Measurements from ENCODE around the gene B9D2. TPM values are rescaled to one million over a fixed set of nuclear protein-coding genes. Genes with fewer than 3 reads are reported as not detected.

The B9D2 gene
- total and polyA plus RNA-seq, 2 experiments from 2014 or later, result 2.7 to 7.4 TPM

DNA sequence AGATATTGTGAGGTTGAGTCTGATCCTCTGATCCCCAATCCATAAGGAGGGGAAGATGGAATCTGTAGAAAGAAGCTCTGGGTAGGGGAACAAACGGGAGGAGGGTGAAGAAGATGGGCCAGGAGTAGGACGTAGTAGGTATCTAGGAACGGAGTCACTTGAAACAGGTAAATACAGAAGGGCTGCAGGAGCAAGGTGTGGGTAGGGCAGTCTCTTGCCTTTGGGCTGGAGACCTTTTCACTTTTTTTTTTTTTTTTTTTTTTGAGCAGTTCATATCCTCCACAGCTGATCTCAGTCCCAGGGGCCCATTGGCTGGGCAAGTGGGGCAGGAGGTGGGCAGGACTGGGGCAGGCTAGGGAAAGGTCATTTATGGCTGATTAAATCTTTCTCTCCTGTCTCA, 35.1 kb upstream of the B9D2 start:
- no peak overlapping the region for H3K27ac ChIP-seq (ENCODE audit: low read depth)
- DNase-seq (ENCODE audit: low spot score) (no peak), ATAC-seq (no peak)
- Mint-ChIP-seq H3K36me3 (ENCODE audit: low read depth) (peaks cover 9% of the 10 kb centered on the region), H3K9me3 (no peaks in the 10 kb centered on the region), H3K27ac (no peak overlapping the region; the same call in 1 of the 2 replicates), H3K4me3 (peak overlapping the region; percentile 98), H3K4me1 (peaks cover 19% of the 10 kb centered on the region), H3K27me3 (ENCODE audit: insufficient read depth, low read depth, poor library complexity) (peaks cover 6% of the 10 kb centered on the region)
- peaks cover 35% of the 10 kb centered on the region for H3K79me2 ChIP-seq (replicated peaks; ENCODE audit: insufficient read depth)
- H3F3A ChIP-seq (replicated peaks; ENCODE audit: low read depth), result no peaks in the 10 kb centered on the region
- no peaks in the 10 kb centered on the region for H3K9me2 ChIP-seq (ENCODE audit: insufficient read depth)
- H2AFZ ChIP-seq, result no peak overlapping the region
- peak overlapping the region; percentile 83; the same call in 1 of the 2 replicates for H3K4me2 ChIP-seq
- H3K4me3 ChIP-seq, result peak overlapping the region; percentile 80; the same call in 1 of the 2 replicates
- peaks cover 3% of the 10 kb centered on the region for H4K20me1 ChIP-seq (replicated peaks; ENCODE audit: insufficient read depth)
- no peaks in the 10 kb centered on the region for H3K36me3 ChIP-seq (ENCODE audit: insufficient read depth)
- peaks cover 12% of the 10 kb centered on the region; the same call in 1 of the 2 replicates for H3K4me1 ChIP-seq (ENCODE audit: insufficient read depth)
- no peaks in the 10 kb centered on the region for H3K27me3 ChIP-seq (ENCODE audit: insufficient read depth)
- TF ChIP-seq CREB1 (CRISPR knock-in tag; IDR thresholded peaks at IDR 0.05; ENCODE audit: low read depth), result no peak
- TF ChIP-seq, protein P1, sequence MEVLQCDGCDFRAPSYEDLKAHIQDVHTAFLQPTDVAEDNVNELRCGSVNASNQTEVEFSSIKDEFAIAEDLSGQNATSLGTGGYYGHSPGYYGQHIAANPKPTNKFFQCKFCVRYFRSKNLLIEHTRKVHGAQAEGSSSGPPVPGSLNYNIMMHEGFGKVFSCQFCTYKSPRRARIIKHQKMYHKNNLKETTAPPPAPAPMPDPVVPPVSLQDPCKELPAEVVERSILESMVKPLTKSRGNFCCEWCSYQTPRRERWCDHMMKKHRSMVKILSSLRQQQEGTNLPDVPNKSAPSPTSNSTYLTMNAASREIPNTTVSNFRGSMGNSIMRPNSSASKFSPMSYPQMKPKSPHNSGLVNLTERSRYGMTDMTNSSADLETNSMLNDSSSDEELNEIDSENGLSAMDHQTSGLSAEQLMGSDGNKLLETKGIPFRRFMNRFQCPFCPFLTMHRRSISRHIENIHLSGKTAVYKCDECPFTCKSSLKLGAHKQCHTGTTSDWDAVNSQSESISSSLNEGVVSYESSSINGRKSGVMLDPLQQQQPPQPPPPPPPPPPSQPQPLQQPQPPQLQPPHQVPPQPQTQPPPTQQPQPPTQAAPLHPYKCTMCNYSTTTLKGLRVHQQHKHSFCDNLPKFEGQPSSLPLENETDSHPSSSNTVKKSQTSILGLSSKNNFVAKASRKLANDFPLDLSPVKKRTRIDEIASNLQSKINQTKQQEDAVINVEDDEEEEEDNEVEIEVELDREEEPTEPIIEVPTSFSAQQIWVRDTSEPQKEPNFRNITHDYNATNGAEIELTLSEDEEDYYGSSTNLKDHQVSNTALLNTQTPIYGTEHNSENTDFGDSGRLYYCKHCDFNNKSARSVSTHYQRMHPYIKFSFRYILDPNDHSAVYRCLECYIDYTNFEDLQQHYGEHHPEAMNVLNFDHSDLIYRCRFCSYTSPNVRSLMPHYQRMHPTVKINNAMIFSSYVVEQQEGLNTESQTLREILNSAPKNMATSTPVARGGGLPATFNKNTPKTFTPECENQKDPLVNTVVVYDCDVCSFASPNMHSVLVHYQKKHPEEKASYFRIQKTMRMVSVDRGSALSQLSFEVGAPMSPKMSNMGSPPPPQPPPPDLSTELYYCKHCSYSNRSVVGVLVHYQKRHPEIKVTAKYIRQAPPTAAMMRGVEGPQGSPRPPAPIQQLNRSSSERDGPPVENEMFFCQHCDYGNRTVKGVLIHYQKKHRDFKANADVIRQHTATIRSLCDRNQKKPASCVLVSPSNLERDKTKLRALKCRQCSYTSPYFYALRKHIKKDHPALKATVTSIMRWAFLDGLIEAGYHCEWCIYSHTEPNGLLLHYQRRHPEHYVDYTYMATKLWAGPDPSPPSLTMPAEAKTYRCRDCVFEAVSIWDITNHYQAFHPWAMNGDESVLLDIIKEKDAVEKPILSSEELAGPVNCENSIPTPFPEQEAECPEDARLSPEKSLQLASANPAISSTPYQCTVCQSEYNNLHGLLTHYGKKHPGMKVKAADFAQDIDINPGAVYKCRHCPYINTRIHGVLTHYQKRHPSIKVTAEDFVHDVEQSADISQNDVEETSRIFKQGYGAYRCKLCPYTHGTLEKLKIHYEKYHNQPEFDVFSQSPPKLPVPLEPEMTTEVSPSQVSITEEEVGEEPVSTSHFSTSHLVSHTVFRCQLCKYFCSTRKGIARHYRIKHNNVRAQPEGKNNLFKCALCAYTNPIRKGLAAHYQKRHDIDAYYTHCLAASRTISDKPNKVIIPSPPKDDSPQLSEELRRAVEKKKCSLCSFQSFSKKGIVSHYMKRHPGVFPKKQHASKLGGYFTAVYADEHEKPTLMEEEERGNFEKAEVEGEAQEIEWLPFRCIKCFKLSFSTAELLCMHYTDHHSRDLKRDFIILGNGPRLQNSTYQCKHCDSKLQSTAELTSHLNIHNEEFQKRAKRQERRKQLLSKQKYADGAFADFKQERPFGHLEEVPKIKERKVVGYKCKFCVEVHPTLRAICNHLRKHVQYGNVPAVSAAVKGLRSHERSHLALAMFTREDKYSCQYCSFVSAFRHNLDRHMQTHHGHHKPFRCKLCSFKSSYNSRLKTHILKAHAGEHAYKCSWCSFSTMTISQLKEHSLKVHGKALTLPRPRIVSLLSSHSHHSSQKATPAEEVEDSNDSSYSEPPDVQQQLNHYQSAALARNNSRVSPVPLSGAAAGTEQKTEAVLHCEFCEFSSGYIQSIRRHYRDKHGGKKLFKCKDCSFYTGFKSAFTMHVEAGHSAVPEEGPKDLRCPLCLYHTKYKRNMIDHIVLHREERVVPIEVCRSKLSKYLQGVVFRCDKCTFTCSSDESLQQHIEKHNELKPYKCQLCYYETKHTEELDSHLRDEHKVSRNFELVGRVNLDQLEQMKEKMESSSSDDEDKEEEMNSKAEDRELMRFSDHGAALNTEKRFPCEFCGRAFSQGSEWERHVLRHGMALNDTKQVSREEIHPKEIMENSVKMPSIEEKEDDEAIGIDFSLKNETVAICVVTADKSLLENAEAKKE (CRISPR knock-in tag; IDR thresholded peaks at IDR 0.05), result no peak
- TF ChIP-seq, protein P2, sequence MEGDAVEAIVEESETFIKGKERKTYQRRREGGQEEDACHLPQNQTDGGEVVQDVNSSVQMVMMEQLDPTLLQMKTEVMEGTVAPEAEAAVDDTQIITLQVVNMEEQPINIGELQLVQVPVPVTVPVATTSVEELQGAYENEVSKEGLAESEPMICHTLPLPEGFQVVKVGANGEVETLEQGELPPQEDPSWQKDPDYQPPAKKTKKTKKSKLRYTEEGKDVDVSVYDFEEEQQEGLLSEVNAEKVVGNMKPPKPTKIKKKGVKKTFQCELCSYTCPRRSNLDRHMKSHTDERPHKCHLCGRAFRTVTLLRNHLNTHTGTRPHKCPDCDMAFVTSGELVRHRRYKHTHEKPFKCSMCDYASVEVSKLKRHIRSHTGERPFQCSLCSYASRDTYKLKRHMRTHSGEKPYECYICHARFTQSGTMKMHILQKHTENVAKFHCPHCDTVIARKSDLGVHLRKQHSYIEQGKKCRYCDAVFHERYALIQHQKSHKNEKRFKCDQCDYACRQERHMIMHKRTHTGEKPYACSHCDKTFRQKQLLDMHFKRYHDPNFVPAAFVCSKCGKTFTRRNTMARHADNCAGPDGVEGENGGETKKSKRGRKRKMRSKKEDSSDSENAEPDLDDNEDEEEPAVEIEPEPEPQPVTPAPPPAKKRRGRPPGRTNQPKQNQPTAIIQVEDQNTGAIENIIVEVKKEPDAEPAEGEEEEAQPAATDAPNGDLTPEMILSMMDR (conservative IDR thresholded peaks at IDR 0.05; ENCODE audit: low read depth in 2 of 2), result no peak
- no peak for TF ChIP-seq ZNF114 (CRISPR knock-in tag; IDR thresholded peaks at IDR 0.05)
- TF ChIP-seq JUNB (IDR thresholded peaks at IDR 0.05; ENCODE audit: unreplicated experiment), result no peak
- no peak for TF ChIP-seq ZNF331 (CRISPR knock-in tag; IDR thresholded peaks at IDR 0.05; ENCODE audit: low read depth)
- TF ChIP-seq, protein P3, sequence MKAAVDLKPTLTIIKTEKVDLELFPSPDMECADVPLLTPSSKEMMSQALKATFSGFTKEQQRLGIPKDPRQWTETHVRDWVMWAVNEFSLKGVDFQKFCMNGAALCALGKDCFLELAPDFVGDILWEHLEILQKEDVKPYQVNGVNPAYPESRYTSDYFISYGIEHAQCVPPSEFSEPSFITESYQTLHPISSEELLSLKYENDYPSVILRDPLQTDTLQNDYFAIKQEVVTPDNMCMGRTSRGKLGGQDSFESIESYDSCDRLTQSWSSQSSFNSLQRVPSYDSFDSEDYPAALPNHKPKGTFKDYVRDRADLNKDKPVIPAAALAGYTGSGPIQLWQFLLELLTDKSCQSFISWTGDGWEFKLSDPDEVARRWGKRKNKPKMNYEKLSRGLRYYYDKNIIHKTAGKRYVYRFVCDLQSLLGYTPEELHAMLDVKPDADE (IDR thresholded peaks at IDR 0.05), result no peak
- TF ChIP-seq, protein P4, sequence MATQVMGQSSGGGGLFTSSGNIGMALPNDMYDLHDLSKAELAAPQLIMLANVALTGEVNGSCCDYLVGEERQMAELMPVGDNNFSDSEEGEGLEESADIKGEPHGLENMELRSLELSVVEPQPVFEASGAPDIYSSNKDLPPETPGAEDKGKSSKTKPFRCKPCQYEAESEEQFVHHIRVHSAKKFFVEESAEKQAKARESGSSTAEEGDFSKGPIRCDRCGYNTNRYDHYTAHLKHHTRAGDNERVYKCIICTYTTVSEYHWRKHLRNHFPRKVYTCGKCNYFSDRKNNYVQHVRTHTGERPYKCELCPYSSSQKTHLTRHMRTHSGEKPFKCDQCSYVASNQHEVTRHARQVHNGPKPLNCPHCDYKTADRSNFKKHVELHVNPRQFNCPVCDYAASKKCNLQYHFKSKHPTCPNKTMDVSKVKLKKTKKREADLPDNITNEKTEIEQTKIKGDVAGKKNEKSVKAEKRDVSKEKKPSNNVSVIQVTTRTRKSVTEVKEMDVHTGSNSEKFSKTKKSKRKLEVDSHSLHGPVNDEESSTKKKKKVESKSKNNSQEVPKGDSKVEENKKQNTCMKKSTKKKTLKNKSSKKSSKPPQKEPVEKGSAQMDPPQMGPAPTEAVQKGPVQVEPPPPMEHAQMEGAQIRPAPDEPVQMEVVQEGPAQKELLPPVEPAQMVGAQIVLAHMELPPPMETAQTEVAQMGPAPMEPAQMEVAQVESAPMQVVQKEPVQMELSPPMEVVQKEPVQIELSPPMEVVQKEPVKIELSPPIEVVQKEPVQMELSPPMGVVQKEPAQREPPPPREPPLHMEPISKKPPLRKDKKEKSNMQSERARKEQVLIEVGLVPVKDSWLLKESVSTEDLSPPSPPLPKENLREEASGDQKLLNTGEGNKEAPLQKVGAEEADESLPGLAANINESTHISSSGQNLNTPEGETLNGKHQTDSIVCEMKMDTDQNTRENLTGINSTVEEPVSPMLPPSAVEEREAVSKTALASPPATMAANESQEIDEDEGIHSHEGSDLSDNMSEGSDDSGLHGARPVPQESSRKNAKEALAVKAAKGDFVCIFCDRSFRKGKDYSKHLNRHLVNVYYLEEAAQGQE (IDR thresholded peaks at IDR 0.05; ENCODE audit: unreplicated experiment), result no peak
- TF ChIP-seq POLR2AphosphoS5 (IDR thresholded peaks at IDR 0.05; ENCODE audit: low read depth), result no peak
- TF ChIP-seq EZH2 (IDR thresholded peaks at IDR 0.05; ENCODE audit: low read depth, unreplicated experiment), result no peak
- no peak for TF ChIP-seq EZH2phosphoT487 (IDR thresholded peaks at IDR 0.05; ENCODE audit: unreplicated experiment)
